NCI-H774 (cell line): Measurements from ENCODE around the gene OR10H5.
"Not testable (repeated sequence)": the region's sequence is repeated elsewhere in the genome, so short reads cannot be mapped to it uniquely, and the experiment has no call there.

ENCODE experiments used
- DNase-seq: peaks from one replicate; lab custom pipeline; 2025; lab: John Stamatoyannopoulos, UW

Gene OR10H5

GRCh38 chr19:15811476-15811875 is 24.0 kb downstream of the OR10H5 start:
- DNase-seq: no peak

GRCh38 chr19:15812060-15812722 is 24.7 kb downstream of the OR10H5 start:
- DNase-seq: no peak

- no peak for DNase-seq
Observed at GRCh38 chr19:15813916-15814315, 26.5 kb downstream of the OR10H5 start.

GRCh38 chr19:15815306-15815705 is 27.8 kb downstream of the OR10H5 start, which contains the start of gene OR10H1:
Gene OR10H1 (minus strand): TSS chr19:15815664. CDS start chr19:15808037, 7,627 bp downstream.
- peak; percentile 1 for DNase-seq

GRCh38 chr19:15820646-15821045 is 33.2 kb downstream of the OR10H5 start:
- DNase-seq: no peak

- no peak for DNase-seq
Observed at GRCh38 chr19:15825753-15826152, 38.3 kb downstream of the OR10H5 start.

GRCh38 chr19:15828121-15828610 is 40.7 kb downstream of the OR10H5 start:
- DNase-seq: no peak

- DNase-seq: not testable (repeated sequence)
Observed at GRCh38 chr19:15828611-15829305, 41.3 kb downstream of the OR10H5 start.

GRCh38 chr19:15829306-15829698 is 41.8 kb downstream of the OR10H5 start:
- DNase-seq: no peak

- DNase-seq: no peak
Observed at GRCh38 chr19:15829786-15830185, 42.3 kb downstream of the OR10H5 start.

GRCh38 chr19:15831626-15832025 is 44.2 kb downstream of the OR10H5 start:
- DNase-seq: no peak

- DNase-seq: not testable (repeated sequence)
Observed at GRCh38 chr19:15834232-15834631, 46.8 kb downstream of the OR10H5 start.

- not testable (repeated sequence) for DNase-seq
Observed at GRCh38 chr19:15835565-15836329, 48.3 kb downstream of the OR10H5 start.

GRCh38 chr19:15836330-15837220 is 49.1 kb downstream of the OR10H5 start:
- peak; percentile 95 for DNase-seq

GRCh38 chr19:15837221-15837731 is 49.8 kb downstream of the OR10H5 start:
- peak; percentile 80 for DNase-seq

- no peak for DNase-seq
Observed at GRCh38 chr19:15838351-15838750, 50.9 kb downstream of the OR10H5 start.

GRCh38 chr19:15839888-15840287 is 52.4 kb downstream of the OR10H5 start:
- not testable (repeated sequence) for DNase-seq

- no peak for DNase-seq
Observed at GRCh38 chr19:15840833-15841232, 53.4 kb downstream of the OR10H5 start.

- no peak for DNase-seq
Observed at GRCh38 chr19:15841875-15842569, 54.6 kb downstream of the OR10H5 start.

- no peak for DNase-seq
Observed at GRCh38 chr19:15843203-15843893, 55.9 kb downstream of the OR10H5 start.
